B cell (primary cell): ENCODE data around the gene SLA2. TPM values are rescaled to one million over a fixed set of nuclear protein-coding genes. Genes with fewer than 3 reads are reported as not detected.
"Not testable (repeated sequence)": the region's sequence is repeated elsewhere in the genome, so short reads cannot be mapped to it uniquely, and the experiment has no call there.

ENCODE experiments used
- ATAC-seq: fragments of 200-7000 bp; cut with Tn5 transposase; one replicate; pipeline ENCODE4 v1.10.0; 2021; ENCODE audit warnings: low read depth, mild to moderate bottlenecking, moderate number of reproducible peaks, moderate library complexity
- CTCF ChIA-PET: fragments of 350-600 bp; sonication (Branson Sonifier 250); formaldehyde crosslinking; loops from one replicate; lab custom pipeline; 2021; ENCODE audit warnings: antibody characterized with exemption, inconsistent platforms; lab: Charles Lee
- POLR2A ChIA-PET: fragments of 350-600 bp; sonication (Branson Sonifier 250); formaldehyde crosslinking; loops from one replicate; lab custom pipeline; 2021; ENCODE audit warnings: antibody characterized with exemption; lab: Charles Lee
- DNase-seq: peaks from one replicate; pipeline ENCODE4 v3.0.0; 2013
- H2AFZ ChIP-seq: 2 replicates; pipeline ENCODE4 v1.6.1; 2012; ENCODE audit warnings: mild to moderate bottlenecking, low read depth, low read length; ENCODE audit not compliant: insufficient read depth, poor library complexity, severe bottlenecking
- H3K27ac ChIP-seq, 2 donors: 1 replicate in 1 of 2; 2 replicates in 1 of 2; pipeline ENCODE4 v1.5.1; 2012 to 2013; ENCODE audit warnings: low read length in 2 of 2, mild to moderate bottlenecking in 2 of 2, moderate library complexity in 1 of 2
- H3K27me3 ChIP-seq, 4 experiments: fragments of 200-600 bp in 1 of 4; sonication (generic) in 1 of 4; replicated peaks in 1 of 4; 1 replicate in 2 of 4; 2 replicates in 2 of 4; pipeline versions ENCODE4 v1.6.1 to v1.7.0; 2013 to 2016; ENCODE audit warnings: low read length in 3 of 4, mild to moderate bottlenecking in 2 of 4, mixed read lengths in 1 of 4, moderate library complexity in 1 of 4; ENCODE audit not compliant: insufficient read depth in 4 of 4, control insufficient read depth in 3 of 4; ENCODE audit errors: control extremely low read depth in 1 of 4
- H3K36me3 ChIP-seq, 2 experiments: replicated peaks in 1 of 2; 1 replicate in 1 of 2; 2 replicates in 1 of 2; pipeline versions ENCODE4 v1.6.1 to v1.7.1; 2013; ENCODE audit warnings: low read length in 1 of 2; ENCODE audit not compliant: insufficient read depth in 2 of 2, control insufficient read depth in 1 of 2; ENCODE audit errors: control extremely low read depth in 1 of 2, extremely low read depth in 1 of 2
- H3K4me1 ChIP-seq, 2 donors: fragments of 200-600 bp in 1 of 2; sonication (generic) in 1 of 2; 1 replicate in 1 of 2; 2 replicates in 1 of 2; pipeline versions ENCODE4 v1.5.1 to v1.6.1; 2013 to 2017; ENCODE audit warnings: low read length in 2 of 2; ENCODE audit not compliant: control insufficient read depth in 2 of 2, insufficient read depth in 2 of 2
- H3K4me2 ChIP-seq: replicated peaks from 2 replicates; pipeline ENCODE3; 2012; ENCODE audit warnings: mild to moderate bottlenecking, low read depth, low read length; ENCODE audit not compliant: poor library complexity, severe bottlenecking
- H3K4me3 ChIP-seq, 5 experiments: fragments of 200-600 bp in 1 of 5; sonication (generic) in 1 of 5; 1 replicate in 3 of 5; 2 replicates in 2 of 5; pipeline versions ENCODE4 v1.5.1 to v1.7.0; 2011 to 2016; ENCODE audit warnings: low read length in 4 of 5, mild to moderate bottlenecking in 4 of 5, low read depth in 2 of 5, control low read depth in 1 of 5, moderate library complexity in 1 of 5; ENCODE audit not compliant: insufficient read depth in 1 of 5; ENCODE audit errors: control extremely low read depth in 1 of 5, extremely low read depth in 1 of 5
- H3K79me2 ChIP-seq: fragments of 200-600 bp; sonication (generic); one replicate; pipeline ENCODE4 v1.6.0; 2016; ENCODE audit warnings: low read length; ENCODE audit not compliant: control insufficient read depth, insufficient read depth
- H3K9ac ChIP-seq: fragments of 200-600 bp; sonication (generic); 2 replicates; pipeline ENCODE4 v1.6.1; 2017; ENCODE audit warnings: mild to moderate bottlenecking, low read length, moderate library complexity
- H3K9me3 ChIP-seq, 3 donors: one replicate each; pipeline versions ENCODE4 v1.6.1 to v1.7.1; 2013; ENCODE audit warnings: low read length in 2 of 3; ENCODE audit not compliant: control insufficient read depth in 2 of 3, insufficient read depth in 1 of 3; ENCODE audit errors: control extremely low read depth in 1 of 3
- H4K20me1 ChIP-seq: 2 replicates; pipeline ENCODE4 v1.6.0; 2012; ENCODE audit warnings: mild to moderate bottlenecking, low read length; ENCODE audit not compliant: insufficient read depth, control insufficient read depth, poor library complexity, severe bottlenecking
- H3K27ac Mint-ChIP-seq: one replicate; pipeline ENCODE4 v1.8.0; 2021; ENCODE audit warnings: mixed read lengths
- H3K27me3 Mint-ChIP-seq: one replicate; pipeline ENCODE4 v1.8.0; 2021; ENCODE audit warnings: mixed read lengths
- H3K4me1 Mint-ChIP-seq: one replicate; pipeline ENCODE4 v1.8.0; 2021; ENCODE audit warnings: mixed read lengths
- H3K4me3 Mint-ChIP-seq: one replicate; pipeline ENCODE4 v1.8.0; 2021; ENCODE audit warnings: mixed read lengths
- H3K9me3 Mint-ChIP-seq: one replicate; pipeline ENCODE4 v1.8.0; 2022; ENCODE audit warnings: mixed read lengths; ENCODE audit not compliant: insufficient read depth
- CTCF ChIP-seq: fragments of 200-600 bp; IDR thresholded peaks from one replicate; pipeline ENCODE4 v1.8.0; 2022; ENCODE audit warnings: antibody characterized with exemption, mild to moderate bottlenecking
- EZH2 ChIP-seq: IDR thresholded peaks from 2 replicates; pipeline ENCODE4 v1.6.1; 2012; ENCODE audit warnings: borderline replicate concordance, low read depth, mild to moderate bottlenecking, moderate library complexity, low read length; ENCODE audit not compliant: insufficient read depth, poor library complexity, severe bottlenecking
- WGBS: methylation state at CpG from one replicate; pipeline ENCODE4 v1.1.5; 2013; ENCODE audit warnings: missing lambda C conversion rate; ENCODE audit not compliant: insufficient coverage; 5-methylcytosine and 5-hydroxymethylcytosine counted together
- intact Hi-C: fragments of 100-400 bp; cut with micrococcal nuclease; formaldehyde crosslinking; loops from one replicate; pipeline ENCODE4 v1.10.0; 2022
- polyA plus RNA-seq: library from polyadenylated mRNA; depleted of rRNA; stranded (reverse); fragments of >200 nt; gene quantifications from 2 replicates; pipeline ENCODE4 v1.2.3, GENCODE V29; 2012
- total RNA-seq, 2 donors: library from RNA; stranded (reverse); fragments of 120-200 nt in 1 of 2; gene quantifications; 1 replicate in 1 of 2; 2 replicates in 1 of 2; pipeline versions ENCODE4 v1.2.3 to v1.2.4, GENCODE V29; 2013 to 2022

SLA2 gene
- total and polyA plus RNA-seq, 2 donors (not counting 1 experiment from before 2014, with no cell fraction given), result 0.73 to 0.76 TPM

GRCh38 chr20:36642136-36642535 lies 3.9 kb downstream of the SLA2 start:
- CTCF ChIA-PET, result no interaction called here

GRCh38 chr20:36641506-36641843 lies 4.5 kb downstream of the SLA2 start:
- peaks cover 22% of the 10 kb centered on the region for H3K4me1 Mint-ChIP-seq
- no peak overlapping the region for H3K27ac Mint-ChIP-seq
- intact Hi-C loops, result no loop called here
- no peak overlapping the region for H3K27ac ChIP-seq
- DNase-seq, result no peak
- no peak for TF ChIP-seq EZH2
- TF ChIP-seq CTCF, result no peak
- no peaks in the 10 kb centered on the region for H3K79me2 ChIP-seq
- no peak for ATAC-seq
- H3K27me3 ChIP-seq, result no peaks in the 10 kb centered on the region
- H3K9me3 Mint-ChIP-seq, result no peaks in the 10 kb centered on the region
- no peak overlapping the region for H3K4me3 Mint-ChIP-seq
- 91% methylated on average over 2 of the region's 3 CpGs for WGBS
- no peaks in the 10 kb centered on the region for H3K27me3 Mint-ChIP-seq
- no peaks in the 10 kb centered on the region for H3K9me3 ChIP-seq
- H3K4me3 ChIP-seq, result no peak overlapping the region
- ChIA-PET POLR2A (no interaction called here), CTCF (no interaction called here)
- H3K4me2 ChIP-seq, result no peak overlapping the region
- H2AFZ ChIP-seq, result no peak overlapping the region
- no peaks in the 10 kb centered on the region for H3K36me3 ChIP-seq
- no peak overlapping the region for H3K9ac ChIP-seq
- peaks cover 9 to 12% of the 10 kb centered on the region in 2 donors for H3K4me1 ChIP-seq
- H4K20me1 ChIP-seq, result no peaks in the 10 kb centered on the region

More at GRCh38 chr20:36642136-36642535, 3.9 kb downstream of the SLA2 start:
- H3K9me3 ChIP-seq, result no peaks in the 10 kb centered on the region
- ATAC-seq, result no peak
- H3K27me3 ChIP-seq, result no peaks in the 10 kb centered on the region
- TF ChIP-seq EZH2 (no peak), CTCF (no peak)
- POLR2A ChIA-PET, result no interaction called here
- no peak overlapping the region for H3K27ac Mint-ChIP-seq
- WGBS, result 70% methylated on average over 2 of the region's 6 CpGs
- no peak for DNase-seq
- H3K9ac ChIP-seq, result no peak overlapping the region
- H3K9me3 Mint-ChIP-seq, result no peaks in the 10 kb centered on the region
- intact Hi-C loops, result no loop called here
- H3K4me2 ChIP-seq, result no peak overlapping the region
- no peaks in the 10 kb centered on the region for H4K20me1 ChIP-seq
- H3K4me1 ChIP-seq, result peaks cover 9 to 13% of the 10 kb centered on the region in 2 donors
- peaks cover 25% of the 10 kb centered on the region for H3K4me1 Mint-ChIP-seq
- no peak overlapping the region for H3K27ac ChIP-seq
- H3K27me3 Mint-ChIP-seq, result no peaks in the 10 kb centered on the region
- no peaks in the 10 kb centered on the region for H3K36me3 ChIP-seq
- H3K4me3 ChIP-seq, result no peak overlapping the region
- H2AFZ ChIP-seq, result no peak overlapping the region
- no peaks in the 10 kb centered on the region for H3K79me2 ChIP-seq
- no peak overlapping the region for H3K4me3 Mint-ChIP-seq

GRCh38 chr20:36638876-36639400 lies 7.1 kb downstream of the SLA2 start:
- H3K27me3 Mint-ChIP-seq, H3K27me3 ChIP-seq, ATAC-seq, H3K9me3 ChIP-seq, H3K9ac ChIP-seq, H3K4me2 ChIP-seq, H3K4me3 ChIP-seq, H3K27ac ChIP-seq, H3K79me2 ChIP-seq, H3K9me3 Mint-ChIP-seq, H3K4me1 Mint-ChIP-seq, CTCF ChIA-PET, DNase-seq, H3K27ac Mint-ChIP-seq, intact Hi-C loops, POLR2A ChIA-PET, H2AFZ ChIP-seq, H3K4me1 ChIP-seq, H4K20me1 ChIP-seq, H3K4me3 Mint-ChIP-seq, H3K36me3 ChIP-seq: not testable (repeated sequence)
- 96% methylated on average over 6 of the region's 12 CpGs for WGBS
